ENCODE data around the gene KRTAP3-2.

- TF ChIP-seq EZH2 (IDR thresholded peaks at IDR 0.05; ENCODE audit: insufficient read depth, poor library complexity, severe bottlenecking) (no peak), EZH2phosphoT487 (IDR thresholded peaks at IDR 0.05; ENCODE audit: insufficient read depth, low read depth) (no peak)
Observed at GRCh38 chr17:40951011-40951622, 48.6 kb downstream of the KRTAP3-2 start.

Data from GM23248 (cell line).